GM12878 (cell line): Measurements from ENCODE around the gene SHH. TPM values are rescaled to one million over a fixed set of nuclear protein-coding genes. Genes with fewer than 3 reads are reported as not detected.

Experiments used
- ATAC-seq: fragments of 200-7000 bp; cut with Tn5 transposase; 3 replicates; pipeline ENCODE4 v1.9.1; 2020; ENCODE audit warnings: mild to moderate bottlenecking, moderate library complexity
- BruUV-seq: library from RNA; stranded (reverse); fragments of 400-500 nt; replicated peaks from 2 replicates; lab custom pipeline; 2021; lab: Mats Ljungman, UMichigan
- CTCF ChIA-PET: fragments of 300-600 bp; sonication (Branson Sonifier 250); formaldehyde crosslinking; extraction: SDS; loops from one replicate; lab custom pipeline; 2021; ENCODE audit warnings: inconsistent platforms; lab: Yijun Ruan, JAX
- POLR2A ChIA-PET: fragments of 350-600 bp; formaldehyde crosslinking; extraction: SDS; loops from one replicate; lab custom pipeline; 2021; ENCODE audit warnings: inconsistent platforms; lab: Charles Lee
- RAD21 ChIA-PET: fragments of 300-600 bp; sonication (Branson Sonifier 250); formaldehyde crosslinking; loops from one replicate; lab custom pipeline; 2023; ENCODE audit warnings: antibody characterized with exemption; ENCODE audit not compliant: unreplicated experiment; lab: Charles Lee
- SMC1A ChIA-PET: fragments of 300-600 bp; sonication (Branson Sonifier 250); formaldehyde crosslinking; loops from one replicate; lab custom pipeline; 2023; ENCODE audit not compliant: unreplicated experiment, uncharacterized antibody; lab: Charles Lee
- DNase-seq: peaks from one replicate; pipeline ENCODE4 v3.0.0-alpha.2; 2011; ENCODE audit warnings: low read depth, low spot score
- FAIRE-seq: peaks from 3 replicates; lab custom pipeline; 2011; peaks lifted over from hg19 to GRCh38; lab: Jason Lieb, UNC
- H2AFZ ChIP-seq: 2 replicates; pipeline ENCODE4 v1.6.0; 2011; ENCODE audit warnings: low read depth, low read length, control low read depth; ENCODE audit not compliant: control insufficient read depth
- H3K27ac ChIP-seq: 2 replicates; pipeline ENCODE4 v1.5.1; 2011; ENCODE audit warnings: control low read depth; ENCODE audit not compliant: control insufficient read depth, insufficient read depth
- H3K27me3 ChIP-seq, 2 experiments: replicated peaks in 1 of 2; 2 replicates each; pipeline versions ENCODE4 v1.6.0 to v1.6.1; 2011; ENCODE audit warnings: low read length in 1 of 2; ENCODE audit not compliant: control insufficient read depth in 2 of 2, insufficient read depth in 2 of 2
- H3K36me3 ChIP-seq, 2 experiments: 2 replicates each; pipeline ENCODE4 v1.5.1; 2011; ENCODE audit warnings: low read length in 1 of 2; ENCODE audit not compliant: control insufficient read depth in 2 of 2, insufficient read depth in 2 of 2
- H3K4me1 ChIP-seq: 2 replicates; pipeline ENCODE4 v1.6.1; 2011; ENCODE audit warnings: mild to moderate bottlenecking, low read length, moderate library complexity, mixed read lengths; ENCODE audit not compliant: control insufficient read depth, insufficient read depth
- H3K4me2 ChIP-seq: 2 replicates; pipeline ENCODE4 v1.6.0; 2011; ENCODE audit warnings: control low read depth; ENCODE audit not compliant: control insufficient read depth, insufficient read depth
- H3K4me3 ChIP-seq: fragments of 200-600 bp; sonication (generic); 2 replicates; pipeline ENCODE4 v1.5.1; 2016
- H3K79me2 ChIP-seq: 2 replicates; pipeline ENCODE4 v1.6.0; 2011; ENCODE audit warnings: low read length; ENCODE audit not compliant: control insufficient read depth, insufficient read depth
- H3K9ac ChIP-seq: 2 replicates; pipeline ENCODE4 v1.8.0; 2011; ENCODE audit warnings: low read length, control low read depth, mixed read lengths; ENCODE audit not compliant: control insufficient read depth, insufficient read depth
- H3K9me3 ChIP-seq: replicated peaks from 3 replicates; pipeline ENCODE4 v1.5.1; 2011; ENCODE audit warnings: mild to moderate bottlenecking, low read length; ENCODE audit not compliant: control insufficient read depth, insufficient read depth
- H4K20me1 ChIP-seq: 2 replicates; pipeline ENCODE4 v1.6.0; 2011; ENCODE audit not compliant: control insufficient read depth, insufficient read depth
- ATF7 ChIP-seq: fragments of 450-650 bp; IDR thresholded peaks from 2 replicates; pipeline ENCODE4 v1.6.1; 2016; ENCODE audit warnings: low read depth, mild to moderate bottlenecking
- BMI1 ChIP-seq: fragments of 450-650 bp; IDR thresholded peaks from 2 replicates; pipeline ENCODE4 v1.6.1; 2016; ENCODE audit warnings: mild to moderate bottlenecking, moderate library complexity, borderline replicate concordance
- CBX5 ChIP-seq: sonication (generic); IDR thresholded peaks from 2 replicates; pipeline ENCODE4 v1.6.1; 2016; ENCODE audit warnings: low read depth, moderate library complexity, mild to moderate bottlenecking, inconsistent platforms
- ESRRA ChIP-seq: IDR thresholded peaks from 2 replicates; pipeline ENCODE4 v1.6.1; 2012; ENCODE audit warnings: mild to moderate bottlenecking, low read length, improper control_type of control experiment
- IKZF1 ChIP-seq: fragments of 450-650 bp; conservative IDR thresholded peaks from 2 replicates; pipeline ENCODE4 v1.6.1; 2017; ENCODE audit warnings: antibody characterized with exemption, mild to moderate bottlenecking
- KDM1A ChIP-seq: fragments of 200-600 bp; sonication (generic); IDR thresholded peaks from 2 replicates; pipeline ENCODE4 v1.6.1; 2016; ENCODE audit warnings: borderline replicate concordance
- NFXL1 ChIP-seq: fragments of 450-650 bp; IDR thresholded peaks from 2 replicates; pipeline ENCODE4 v1.6.1; 2017; ENCODE audit warnings: antibody characterized with exemption, mild to moderate bottlenecking, borderline replicate concordance
- NR2C2 ChIP-seq: IDR thresholded peaks from 2 replicates; pipeline ENCODE4 v1.6.1; 2011; ENCODE audit warnings: borderline replicate concordance, low read depth; ENCODE audit not compliant: control insufficient read depth, insufficient read length
- POU2F2 ChIP-seq: IDR thresholded peaks from 3 replicates; pipeline ENCODE4 v1.6.1; 2011; ENCODE audit warnings: low read depth, mild to moderate bottlenecking, low read length, borderline replicate concordance
- RAD21 ChIP-seq: IDR thresholded peaks from 2 replicates; pipeline ENCODE4 v1.6.1; 2011; ENCODE audit warnings: mild to moderate bottlenecking, low read depth, low read length, moderate library complexity; ENCODE audit not compliant: insufficient read depth
- RB1 ChIP-seq: fragments of 450-650 bp; formaldehyde crosslinking; IDR thresholded peaks from 2 replicates; pipeline ENCODE4 v1.6.1; 2017; ENCODE audit warnings: mild to moderate bottlenecking, borderline replicate concordance
- SMC3 ChIP-seq: IDR thresholded peaks from 2 replicates; pipeline ENCODE4 v1.6.1; 2011; ENCODE audit warnings: low read length, improper control_type of control experiment, borderline replicate concordance
- SRF ChIP-seq, 2 experiments: IDR thresholded peaks; 2 replicates each; pipeline ENCODE4 v1.6.1; 2011; ENCODE audit warnings: low read depth in 2 of 2, low read length in 2 of 2, mild to moderate bottlenecking in 1 of 2, moderate library complexity in 1 of 2
- YBX1 ChIP-seq: fragments of 450-650 bp; IDR thresholded peaks from 2 replicates; pipeline ENCODE4 v1.6.1; 2016; ENCODE audit warnings: antibody characterized with exemption
- ZBED1 ChIP-seq: IDR thresholded peaks from 2 replicates; pipeline ENCODE4 v1.6.1; 2016; ENCODE audit warnings: borderline replicate concordance
- WGBS: methylation state at CpG from one replicate; pipeline ENCODE4 v1.1.6; 2016; ENCODE audit warnings: low lambda C conversion rate; ENCODE audit not compliant: insufficient replicate concordance, insufficient coverage; ENCODE audit errors: missing lambda C conversion rate; 5-methylcytosine and 5-hydroxymethylcytosine counted together
- in situ Hi-C: fragments of 300-500 bp; cut with MboI; formaldehyde crosslinking; loops from 9 replicates; pipeline ENCODE4 v1.14.3; 2018; ENCODE audit warnings: mixed read lengths
- intact Hi-C: fragments of 100-400 bp; cut with micrococcal nuclease; formaldehyde crosslinking; loops from one replicate; pipeline ENCODE4 v1.14.2; 2022; ENCODE audit not compliant: unreplicated experiment
- polyA plus RNA-seq, 11 experiments: library from polyadenylated mRNA; depleted of rRNA in 4 of 11; unstranded in 6 of 11; stranded (reverse) in 5 of 11; fragments of >200 nt; fragmentation: Nextera tagmentation in 4 of 11; fragmentation: Illumina TruSeq in 1 of 11; extraction: Ambion mirVana in 4 of 11; extraction: Trizol in 1 of 11; gene quantifications; 1 replicate in 1 of 11; 2 replicates in 10 of 11; pipeline versions ENCODE4 v1.2.1 to v1.2.3, GENCODE V29; 2011 to 2016; ENCODE audit warnings: inconsistent platforms in 2 of 11, missing spikeins in 2 of 11, low read depth in 1 of 11
- total RNA-seq, 4 experiments: library from RNA; depleted of rRNA in 3 of 4; stranded (reverse); fragments of >200 nt in 3 of 4; fragmentation: Illumina TruSeq in 1 of 4; extraction: Trizol in 1 of 4; gene quantifications; 2 replicates each; pipeline versions ENCODE4 v1.2.1 to v1.2.3, GENCODE V29; 2013 to 2021
- TF ChIP-seq, protein P1 (sequence below): fragments of 150-350 bp; IDR thresholded peaks from 2 replicates; pipeline ENCODE4 v1.6.1; 2016; ENCODE audit warnings: low read depth, low read length
- TF ChIP-seq, protein P2 (sequence below): fragments of 450-650 bp; formaldehyde crosslinking; IDR thresholded peaks from 2 replicates; pipeline ENCODE4 v1.4.0; 2022; ENCODE audit warnings: mild to moderate bottlenecking, moderate library complexity

Gene SHH
- total and polyA plus RNA-seq, 10 of the 15 experiments (the other 5 are each of a cell fraction or from before 2014, with no cell fraction given): not detected

DNA sequence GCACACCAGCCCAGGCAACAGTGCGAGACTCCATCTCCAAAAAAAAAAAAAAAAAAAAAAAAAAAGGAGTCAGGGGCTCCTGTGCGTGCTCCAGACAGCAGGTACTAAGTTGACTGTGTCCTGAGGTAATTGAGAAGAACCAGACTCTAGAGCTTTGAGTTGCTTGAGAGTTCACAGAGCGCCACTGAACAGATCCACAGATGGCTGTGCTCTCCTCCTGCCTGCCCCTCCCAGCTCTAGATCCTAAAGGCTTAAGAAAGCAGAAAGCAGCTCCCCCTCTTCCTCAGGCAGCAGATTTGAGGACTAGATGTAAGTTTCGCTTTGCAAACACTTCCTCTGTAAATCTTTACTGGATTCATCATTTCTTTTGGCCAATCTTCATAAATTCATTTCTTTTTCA is 38.7 kb downstream of the SHH start:
- Histone ChIP-seq H3K27me3 (no peaks in the 10 kb centered on the region), H2AFZ (no peak overlapping the region), H3K36me3 (peaks cover 19 to 60% of the 10 kb centered on the region in 2 experiments), H3K4me2 (no peak overlapping the region), H3K27ac (no peak overlapping the region), H3K9ac (no peak overlapping the region), H3K4me3 (no peak overlapping the region), H4K20me1 (no peaks in the 10 kb centered on the region; the same call in 1 of the 2 replicates), H3K9me3 (no peaks in the 10 kb centered on the region), H3K4me1 (no peaks in the 10 kb centered on the region), H3K79me2 (no peaks in the 10 kb centered on the region)
- intact Hi-C loops (no loop called here), in situ Hi-C loops (loop anchor here (25.0 kb wide), 1 partner anchor 386 kb away; no protein-coding TSS in a partner anchor)
- DNase-seq: no peak
- FAIRE-seq: no peak
- ChIA-PET SMC1A (interaction anchor here (1.3 kb wide), 1 partner anchor 180 kb away, joined by 4 read pairs; no protein-coding TSS in a partner anchor), RAD21 (no interaction called here), POLR2A (no interaction called here), CTCF (interaction anchor here (2.0 kb wide), 1 partner anchor 175 kb away, joined by 8 read pairs; no protein-coding TSS in a partner anchor)
- 94% methylated on average over 4 of the region's 4 CpGs for WGBS
- BruUV-seq: no TSS peak
- ATAC-seq: no peak
- TF ChIP-seq NFXL1 (no peak), SMC3 (no peak), IKZF1 (no peak), RAD21 (no peak), KDM1A (no peak), RB1 (no peak), YBX1 (no peak), ESRRA (no peak), ATF7 (no peak), CBX5 (no peak), POU2F2 (no peak), ZBED1 (no peak), BMI1 (no peak), SRF (IDR thresholded peaks at IDR 0.05; ENCODE audit: low read depth in 2 of 2, low read length in 2 of 2) (no peak), NR2C2 (no peak)
- TF ChIP-seq, protein P1, sequence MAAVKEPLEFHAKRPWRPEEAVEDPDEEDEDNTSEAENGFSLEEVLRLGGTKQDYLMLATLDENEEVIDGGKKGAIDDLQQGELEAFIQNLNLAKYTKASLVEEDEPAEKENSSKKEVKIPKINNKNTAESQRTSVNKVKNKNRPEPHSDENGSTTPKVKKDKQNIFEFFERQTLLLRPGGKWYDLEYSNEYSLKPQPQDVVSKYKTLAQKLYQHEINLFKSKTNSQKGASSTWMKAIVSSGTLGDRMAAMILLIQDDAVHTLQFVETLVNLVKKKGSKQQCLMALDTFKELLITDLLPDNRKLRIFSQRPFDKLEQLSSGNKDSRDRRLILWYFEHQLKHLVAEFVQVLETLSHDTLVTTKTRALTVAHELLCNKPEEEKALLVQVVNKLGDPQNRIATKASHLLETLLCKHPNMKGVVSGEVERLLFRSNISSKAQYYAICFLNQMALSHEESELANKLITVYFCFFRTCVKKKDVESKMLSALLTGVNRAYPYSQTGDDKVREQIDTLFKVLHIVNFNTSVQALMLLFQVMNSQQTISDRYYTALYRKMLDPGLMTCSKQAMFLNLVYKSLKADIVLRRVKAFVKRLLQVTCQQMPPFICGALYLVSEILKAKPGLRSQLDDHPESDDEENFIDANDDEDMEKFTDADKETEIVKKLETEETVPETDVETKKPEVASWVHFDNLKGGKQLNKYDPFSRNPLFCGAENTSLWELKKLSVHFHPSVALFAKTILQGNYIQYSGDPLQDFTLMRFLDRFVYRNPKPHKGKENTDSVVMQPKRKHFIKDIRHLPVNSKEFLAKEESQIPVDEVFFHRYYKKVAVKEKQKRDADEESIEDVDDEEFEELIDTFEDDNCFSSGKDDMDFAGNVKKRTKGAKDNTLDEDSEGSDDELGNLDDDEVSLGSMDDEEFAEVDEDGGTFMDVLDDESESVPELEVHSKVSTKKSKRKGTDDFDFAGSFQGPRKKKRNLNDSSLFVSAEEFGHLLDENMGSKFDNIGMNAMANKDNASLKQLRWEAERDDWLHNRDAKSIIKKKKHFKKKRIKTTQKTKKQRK: no peak
- TF ChIP-seq, protein P2, sequence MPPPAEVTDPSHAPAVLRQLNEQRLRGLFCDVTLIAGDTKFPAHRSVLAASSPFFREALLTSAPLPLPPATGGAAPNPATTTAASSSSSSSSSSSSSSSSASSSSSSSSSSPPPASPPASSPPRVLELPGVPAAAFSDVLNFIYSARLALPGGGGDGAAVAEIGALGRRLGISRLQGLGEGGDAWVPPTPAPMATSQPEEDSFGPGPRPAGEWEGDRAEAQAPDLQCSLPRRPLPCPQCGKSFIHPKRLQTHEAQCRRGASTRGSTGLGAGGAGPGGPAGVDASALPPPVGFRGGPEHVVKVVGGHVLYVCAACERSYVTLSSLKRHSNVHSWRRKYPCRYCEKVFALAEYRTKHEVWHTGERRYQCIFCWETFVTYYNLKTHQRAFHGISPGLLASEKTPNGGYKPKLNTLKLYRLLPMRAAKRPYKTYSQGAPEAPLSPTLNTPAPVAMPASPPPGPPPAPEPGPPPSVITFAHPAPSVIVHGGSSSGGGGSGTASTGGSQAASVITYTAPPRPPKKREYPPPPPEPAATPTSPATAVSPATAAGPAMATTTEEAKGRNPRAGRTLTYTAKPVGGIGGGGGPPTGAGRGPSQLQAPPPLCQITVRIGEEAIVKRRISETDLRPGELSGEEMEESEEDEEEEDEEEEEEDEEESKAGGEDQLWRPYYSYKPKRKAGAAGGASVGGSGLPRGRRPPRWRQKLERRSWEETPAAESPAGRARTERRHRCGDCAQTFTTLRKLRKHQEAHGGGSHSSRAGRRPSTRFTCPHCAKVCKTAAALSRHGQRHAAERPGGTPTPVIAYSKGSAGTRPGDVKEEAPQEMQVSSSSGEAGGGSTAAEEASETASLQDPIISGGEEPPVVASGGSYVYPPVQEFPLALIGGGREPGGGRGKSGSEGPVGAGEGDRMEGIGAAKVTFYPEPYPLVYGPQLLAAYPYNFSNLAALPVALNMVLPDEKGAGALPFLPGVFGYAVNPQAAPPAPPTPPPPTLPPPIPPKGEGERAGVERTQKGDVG (CRISPR knock-in tag): no peak
